ENCODE results near the gene MRPS2.

- TF ChIP-seq POLR2AphosphoS5 (IDR thresholded peaks at IDR 0.05): no peak
- no peak for TF ChIP-seq CTCF (IDR thresholded peaks at IDR 0.05)
- no peak for TF ChIP-seq POLR2A (IDR thresholded peaks at IDR 0.05)
Observed at GRCh38 chr9:135489188-135489906, 11.1 kb upstream of the MRPS2 start.
